Measurements from ENCODE around the gene NADK2.

The NADK2 gene

GRCh38 chr5:36246036-36246800 lies 4.5 kb upstream of the NADK2 start:
- no peak for DNase-seq

GRCh38 chr5:36244076-36244475 lies 2.4 kb upstream of the NADK2 start:
- no peak for DNase-seq

- DNase-seq: no peak
Observed at GRCh38 chr5:36243653-36244052, 1.9 kb upstream of the NADK2 start.

GRCh38 chr5:36242534-36243485 lies 1.1 kb upstream of the NADK2 start:
- DNase-seq: peak in 9 of 51 donors; percentile 4 to 66 (median 25)

GRCh38 chr5:36240779-36241630 lies 720 bp downstream of the NADK2 start:
- peak in 47 of 51 donors; percentile 14 to 84 (median 64) for DNase-seq

- DNase-seq: peak in 1 of 51 donors; percentile 51
Observed at GRCh38 chr5:36239370-36240293, 2.1 kb downstream of the NADK2 start.

GRCh38 chr5:36238502-36239295 lies 3.0 kb downstream of the NADK2 start:
- DNase-seq: peak in 2 of 51 donors; percentile 1 to 19

- no peak for DNase-seq
Observed at GRCh38 chr5:36237751-36238150, 4.0 kb downstream of the NADK2 start.

GRCh38 chr5:36236801-36237200 lies 4.9 kb downstream of the NADK2 start:
- DNase-seq: no peak

GRCh38 chr5:36232533-36232932 lies 9.2 kb downstream of the NADK2 start:
- DNase-seq: no peak

- DNase-seq: no peak
Observed at GRCh38 chr5:36230151-36230790, 11.5 kb downstream of the NADK2 start.

- no peak for DNase-seq
Observed at GRCh38 chr5:36228505-36228904, 13.2 kb downstream of the NADK2 start.

- DNase-seq: no peak
Observed at GRCh38 chr5:36227046-36227445, 14.7 kb downstream of the NADK2 start.

- DNase-seq: no peak
Observed at GRCh38 chr5:36222620-36223019, 19.1 kb downstream of the NADK2 start.

GRCh38 chr5:36217988-36218387 lies 23.7 kb downstream of the NADK2 start:
- no peak for DNase-seq

GRCh38 chr5:36217567-36217966 lies 24.2 kb downstream of the NADK2 start:
- no peak for DNase-seq

- DNase-seq: no peak
Observed at GRCh38 chr5:36215910-36216309, 25.8 kb downstream of the NADK2 start.

- no peak for DNase-seq
Observed at GRCh38 chr5:36214436-36214835, 27.3 kb downstream of the NADK2 start.

GRCh38 chr5:36209664-36210063 lies 32.1 kb downstream of the NADK2 start:
- DNase-seq: no peak

All from hypothalamus (tissue), 51 donors.